Spleen (tissue), 11 donors: ENCODE data around the gene PRKG1. TPM values are rescaled to one million over a fixed set of nuclear protein-coding genes. Genes with fewer than 3 reads are reported as not detected.
"Not testable (repeated sequence)": the region's sequence is repeated elsewhere in the genome, so short reads cannot be mapped to it uniquely, and the experiment has no call there.

Experiments
- DNase-seq: peaks from one replicate; pipeline ENCODE4 v3.0.0-alpha.2; 2020
- H3K27ac ChIP-seq, 8 donors: fragments of 200-600 bp; sonication (generic) in 7 of 8; 1 replicate in 4 of 8; 2 replicates in 4 of 8; pipeline versions ENCODE4 v1.5.0 to v1.8.0; 2016 to 2021; ENCODE audit warnings: inconsistent platforms in 4 of 8, mild to moderate bottlenecking in 4 of 8, moderate library complexity in 1 of 8
- H3K27me3 ChIP-seq, 7 donors: fragments of 200-600 bp; sonication (generic) in 6 of 7; replicated peaks in 1 of 7; 1 replicate in 4 of 7; 2 replicates in 3 of 7; pipeline versions ENCODE4 v1.5.0 to v1.8.0; 2016 to 2021; ENCODE audit warnings: inconsistent platforms in 3 of 7, mild to moderate bottlenecking in 1 of 7
- H3K36me3 ChIP-seq, 6 donors: fragments of 200-600 bp; sonication (generic) in 5 of 6; 1 replicate in 4 of 6; 2 replicates in 2 of 6; pipeline versions ENCODE4 v1.5.0 to v1.8.0; 2016 to 2021; ENCODE audit warnings: inconsistent platforms in 2 of 6
- H3K4me1 ChIP-seq, 6 donors: fragments of 200-600 bp; sonication (generic) in 5 of 6; 1 replicate in 3 of 6; 2 replicates in 3 of 6; pipeline versions ENCODE4 v1.5.0 to v1.8.0; 2016 to 2021; ENCODE audit warnings: inconsistent platforms in 3 of 6
- H3K4me3 ChIP-seq, 8 donors: fragments of 200-600 bp; sonication (generic) in 7 of 8; 1 replicate in 4 of 8; 2 replicates in 4 of 8; pipeline versions ENCODE4 v1.5.0 to v1.8.0; 2016 to 2021; ENCODE audit warnings: inconsistent platforms in 4 of 8, mild to moderate bottlenecking in 4 of 8, moderate library complexity in 2 of 8
- H3K9me3 ChIP-seq, 8 donors: fragments of 200-600 bp; sonication (generic) in 7 of 8; 1 replicate in 4 of 8; 2 replicates in 4 of 8; pipeline versions ENCODE4 v1.5.0 to v1.8.0; 2016 to 2021; ENCODE audit warnings: inconsistent platforms in 4 of 8
- POLR2A ChIP-seq, 3 donors: fragments of 450-650 bp; IDR thresholded peaks; one replicate each; pipeline ENCODE4 v1.5.1; 2017; ENCODE audit warnings: antibody characterized with exemption in 3 of 3, mild to moderate bottlenecking in 1 of 3
- POLR2AphosphoS5 ChIP-seq, 3 donors: sonication (generic); formaldehyde crosslinking; IDR thresholded peaks; one replicate each; pipeline ENCODE4 v1.5.1; 2017; ENCODE audit warnings: antibody characterized with exemption in 3 of 3
- WGBS, 5 donors: extraction: QIAGEN DNeasy Blood & Tissue Kit in 3 of 5; methylation state at CpG; one replicate each; pipeline versions ENCODE4 v1.1.5 to v1.1.7; 2013 to 2018; 5-methylcytosine and 5-hydroxymethylcytosine counted together
- intact Hi-C: fragments of 100-400 bp; cut with DNase I; formaldehyde crosslinking; loops from one replicate; pipeline ENCODE4 v1.15.0; 2023; ENCODE audit warnings: low total_unique reads
- polyA plus RNA-seq, 3 donors: library from polyadenylated mRNA; stranded (reverse); fragments of 200-250 nt; gene quantifications; one replicate each; pipeline ENCODE4 v1.2.1, GENCODE V29; 2013
- total RNA-seq, 7 donors: library from RNA; depleted of rRNA in 3 of 7; stranded (reverse); fragments of >200 nt in 3 of 7; fragmentation: NEBNext Ultra II Directional in 4 of 7; extraction: Animal tissue kit (Norgen Biotek cat#: 25700) in 4 of 7; gene quantifications; one replicate each; pipeline versions ENCODE4 v1.1.0 to v1.2.1, GENCODE V29; 2016 to 2021
- TF ChIP-seq, protein P1 (sequence below), 11 experiments: fragments of 200-600 bp in 7 of 11; fragments of 450-650 bp in 4 of 11; sonication (generic) in 4 of 11; IDR thresholded peaks in 8 of 11; conservative IDR thresholded peaks in 3 of 11; 1 replicate in 7 of 11; 2 replicates in 4 of 11; pipeline versions ENCODE4 v1.4.0 to v1.8.0; 2016 to 2021; ENCODE audit warnings: antibody characterized with exemption in 11 of 11, inconsistent platforms in 4 of 11, mild to moderate bottlenecking in 1 of 11
- donor health status: healthy with polysubstance abuse.
- donor health status: DM: no; HTN: no; CAD: no; lungs with moderate emphysema.
- donor health status: DM: no; HTN: no; CAD: no.
- donor health status: Bipolar disorder and iron deficiency.
- donor health status: healthy.
- donor health status: DM: no; HTN: no; CAD: no.
- donor health status: DM: yes; HTN: yes; CAD: no.

Gene PRKG1
- total and polyA plus RNA-seq, 10 donors: 0.65 to 10.5 (median 7.2) TPM

DNA sequence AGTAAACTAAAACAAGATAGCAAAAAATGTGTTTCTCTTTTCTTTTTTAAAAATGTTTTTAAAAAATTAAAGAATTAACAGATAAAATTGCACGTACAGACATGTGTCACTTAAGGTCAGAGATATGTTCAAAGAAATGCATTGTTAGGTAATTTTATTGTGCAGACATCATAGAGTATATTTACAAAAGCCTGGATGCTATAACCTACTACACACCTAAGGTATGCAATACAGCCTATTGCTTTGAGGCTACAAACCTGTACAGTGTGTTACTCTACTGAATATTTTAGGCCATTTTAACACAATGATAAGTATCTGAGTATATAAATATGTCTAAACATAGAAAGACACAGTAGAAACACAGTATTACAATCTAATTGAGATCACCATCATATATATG is 253.1 kb downstream of the PRKG1 start:
- Histone ChIP-seq H3K4me1 (no peaks in the 10 kb centered on the region), H3K9me3 (no peaks in the 10 kb centered on the region), H3K27me3 (no peaks in the 10 kb centered on the region), H3K36me3 (no peaks in the 10 kb centered on the region), H3K4me3 (no peak overlapping the region), H3K27ac (no peak overlapping the region)
- DNase-seq: no peak
- 83 to 100% (median 89%) methylated on average over 1 of the region's 1 CpG for WGBS, 5 donors
- TF ChIP-seq POLR2A (IDR thresholded peaks at IDR 0.05): no peak
- TF ChIP-seq, protein P1, sequence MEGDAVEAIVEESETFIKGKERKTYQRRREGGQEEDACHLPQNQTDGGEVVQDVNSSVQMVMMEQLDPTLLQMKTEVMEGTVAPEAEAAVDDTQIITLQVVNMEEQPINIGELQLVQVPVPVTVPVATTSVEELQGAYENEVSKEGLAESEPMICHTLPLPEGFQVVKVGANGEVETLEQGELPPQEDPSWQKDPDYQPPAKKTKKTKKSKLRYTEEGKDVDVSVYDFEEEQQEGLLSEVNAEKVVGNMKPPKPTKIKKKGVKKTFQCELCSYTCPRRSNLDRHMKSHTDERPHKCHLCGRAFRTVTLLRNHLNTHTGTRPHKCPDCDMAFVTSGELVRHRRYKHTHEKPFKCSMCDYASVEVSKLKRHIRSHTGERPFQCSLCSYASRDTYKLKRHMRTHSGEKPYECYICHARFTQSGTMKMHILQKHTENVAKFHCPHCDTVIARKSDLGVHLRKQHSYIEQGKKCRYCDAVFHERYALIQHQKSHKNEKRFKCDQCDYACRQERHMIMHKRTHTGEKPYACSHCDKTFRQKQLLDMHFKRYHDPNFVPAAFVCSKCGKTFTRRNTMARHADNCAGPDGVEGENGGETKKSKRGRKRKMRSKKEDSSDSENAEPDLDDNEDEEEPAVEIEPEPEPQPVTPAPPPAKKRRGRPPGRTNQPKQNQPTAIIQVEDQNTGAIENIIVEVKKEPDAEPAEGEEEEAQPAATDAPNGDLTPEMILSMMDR (IDR thresholded peaks at IDR 0.05 in 8 of 11, conservative IDR thresholded peaks at IDR 0.05 in 3 of 11): no peak
- TF ChIP-seq POLR2AphosphoS5 (IDR thresholded peaks at IDR 0.05): no peak
- intact Hi-C loops: no loop called here

DNA sequence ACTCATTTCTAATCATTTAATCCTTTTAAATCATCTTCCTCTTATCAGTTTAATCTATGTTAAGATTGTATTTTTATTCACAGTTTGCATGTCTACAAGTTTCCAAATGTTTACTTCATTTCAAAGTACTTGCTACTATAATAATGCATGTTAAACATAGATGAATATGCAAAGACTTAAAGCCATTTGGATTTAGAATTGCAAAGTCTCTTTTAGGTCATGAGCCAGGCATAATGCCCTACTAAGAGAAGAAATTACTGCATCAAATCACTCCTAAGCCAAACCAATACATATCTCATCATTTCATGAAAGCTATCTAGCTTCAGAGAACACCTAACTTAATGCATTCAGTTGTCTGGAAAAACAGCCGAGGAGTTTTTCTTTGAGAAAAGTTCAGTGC is 266.1 kb downstream of the PRKG1 start:
- Histone ChIP-seq H3K27me3 (no peaks in the 10 kb centered on the region), H3K36me3 (no peaks in the 10 kb centered on the region), H3K9me3 (no peaks in the 10 kb centered on the region), H3K4me3 (no peak overlapping the region), H3K27ac (no peak overlapping the region), H3K4me1 (peaks cover 0 to 5% (median 0%) of the 10 kb centered on the region in 6 donors)
- no peak for DNase-seq
- TF ChIP-seq POLR2AphosphoS5 (IDR thresholded peaks at IDR 0.05) (no peak), POLR2A (IDR thresholded peaks at IDR 0.05) (no peak)
- TF ChIP-seq, protein P1 (IDR thresholded peaks at IDR 0.05 in 8 of 11, conservative IDR thresholded peaks at IDR 0.05 in 3 of 11): no peak
- WGBS, 5 donors: 84 to 100% (median 95%) methylated on average over 1 of the region's 1 CpG
- intact Hi-C loops: no loop called here

DNA sequence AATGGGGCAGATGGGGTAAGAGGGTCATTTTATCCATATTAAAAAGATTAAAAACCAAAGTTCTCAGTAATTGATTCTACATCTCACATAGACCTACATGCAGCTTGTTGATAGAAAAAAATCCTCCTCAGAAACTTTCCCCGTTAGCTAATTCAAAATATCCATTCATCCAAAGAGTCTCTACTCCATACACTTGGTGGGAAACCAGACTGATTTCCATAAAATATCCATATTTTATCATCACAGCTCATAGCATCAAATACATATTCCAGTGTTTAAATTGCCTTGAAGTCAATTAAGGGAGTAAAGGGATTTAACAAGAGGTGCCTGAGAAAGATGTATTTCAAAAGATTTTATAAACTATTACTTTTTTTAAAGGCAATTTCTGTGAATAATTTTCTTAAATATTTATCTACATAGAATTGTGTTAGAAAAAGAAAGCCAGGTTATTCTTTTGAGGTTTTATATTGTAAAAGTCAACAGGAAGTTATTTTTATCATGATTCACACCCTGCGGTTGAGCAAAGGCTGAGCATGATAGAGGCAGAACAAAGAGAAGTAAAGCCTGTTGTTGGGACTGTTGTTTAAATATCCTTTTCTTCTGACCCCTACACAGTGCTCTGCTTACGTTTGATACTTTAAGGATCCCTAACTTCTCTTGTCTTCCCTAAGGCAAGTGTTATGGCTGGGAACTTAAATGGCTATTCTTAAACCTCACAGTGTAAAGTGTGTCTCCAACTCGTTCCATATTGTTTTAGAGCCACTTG is 266.7 kb downstream of the PRKG1 start:
- WGBS, 5 donors: 48 to 74% (median 63%) methylated on average over 4 of the region's 4 CpGs
- Histone ChIP-seq H3K9me3 (no peaks in the 10 kb centered on the region), H3K36me3 (no peaks in the 10 kb centered on the region), H3K4me3 (no peak overlapping the region), H3K27ac (peak overlapping the region in 2 of 8 donors; percentile 8 to 34), H3K27me3 (no peaks in the 10 kb centered on the region), H3K4me1 (peaks cover 0 to 5% (median 0%) of the 10 kb centered on the region in 6 donors)
- intact Hi-C loops: no loop called here
- TF ChIP-seq POLR2A (IDR thresholded peaks at IDR 0.05): no peak
- TF ChIP-seq, protein P1 (IDR thresholded peaks at IDR 0.05 in 8 of 11, conservative IDR thresholded peaks at IDR 0.05 in 3 of 11): no peak
- TF ChIP-seq POLR2AphosphoS5 (IDR thresholded peaks at IDR 0.05): no peak
- DNase-seq: no peak

DNA sequence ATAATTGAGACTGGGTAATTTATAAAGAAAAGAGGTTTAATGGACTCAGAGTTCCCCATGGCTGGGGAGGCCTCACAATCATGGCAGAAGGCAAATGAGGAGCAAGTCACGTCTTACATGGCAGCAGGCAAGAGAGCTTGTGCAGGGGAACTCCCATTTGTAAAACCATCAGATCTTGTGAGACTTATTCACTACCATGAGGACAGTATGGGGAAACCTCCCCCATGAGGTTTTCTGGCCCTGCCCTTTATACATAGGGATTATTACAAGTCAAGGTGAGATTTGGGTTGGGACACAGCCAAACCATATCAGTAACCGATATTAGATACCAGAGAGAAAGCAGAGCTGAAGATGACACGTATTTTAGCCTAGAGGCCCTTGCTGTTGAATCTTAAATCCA is 267.5 kb downstream of the PRKG1 start:
- H3K9me3 ChIP-seq, intact Hi-C loops, H3K36me3 ChIP-seq, DNase-seq, H3K27me3 ChIP-seq, H3K4me1 ChIP-seq, H3K4me3 ChIP-seq: not testable (repeated sequence)
- WGBS, 5 donors: 70 to 86% (median 81%) methylated on average over 3 of the region's 3 CpGs
- peak overlapping the region in 2 of 8 donors; percentile 8 to 34 for H3K27ac ChIP-seq
